Testis (tissue), 3 donors: Measurements from ENCODE around the gene SMTNL2. TPM values are rescaled to one million over a fixed set of nuclear protein-coding genes. Genes with fewer than 3 reads are reported as not detected.
"Not testable (repeated sequence)": the region's sequence is repeated elsewhere in the genome, so short reads cannot be mapped to it uniquely, and the experiment has no call there.

ENCODE experiments used
- DNase-seq: peaks from one replicate; pipeline ENCODE4 v3.0.0-alpha.2; 2019
- H3K27ac ChIP-seq, 2 donors: fragments of 200-600 bp; sonication (generic); one replicate each; pipeline ENCODE4 v1.5.1; 2019
- H3K27me3 ChIP-seq: fragments of 200-600 bp; sonication (generic); one replicate; pipeline ENCODE4 v1.5.1; 2019
- H3K36me3 ChIP-seq: fragments of 200-600 bp; sonication (generic); one replicate; pipeline ENCODE4 v1.5.1; 2017; ENCODE audit warnings: low read depth; ENCODE audit errors: missing control alignments
- H3K4me1 ChIP-seq: fragments of 200-600 bp; sonication (generic); one replicate; pipeline ENCODE4 v1.5.1; 2019
- H3K4me3 ChIP-seq, 2 donors: fragments of 200-600 bp; sonication (generic); one replicate each; pipeline ENCODE4 v1.5.1; 2017 to 2019
- H3K9me3 ChIP-seq: fragments of 200-600 bp; sonication (generic); one replicate; pipeline ENCODE4 v1.5.1; 2017
- CTCF ChIP-seq, 3 experiments: fragments of 450-650 bp in 2 of 3; fragments of 200-600 bp in 1 of 3; sonication (generic) in 1 of 3; IDR thresholded peaks; one replicate each; pipeline ENCODE4 v1.5.1; 2016 to 2019; ENCODE audit warnings: antibody characterized with exemption in 3 of 3, mild to moderate bottlenecking in 2 of 3, moderate library complexity in 1 of 3
- POLR2A ChIP-seq: fragments of 450-650 bp; IDR thresholded peaks from one replicate; pipeline ENCODE4 v1.6.1; 2017; ENCODE audit warnings: antibody characterized with exemption, mild to moderate bottlenecking, moderate library complexity
- WGBS, 2 donors: methylation state at CpG; one replicate each; pipeline ENCODE4 v1.1.5; 2018; 5-methylcytosine and 5-hydroxymethylcytosine counted together
- intact Hi-C: fragments of 100-400 bp; cut with DNase I; formaldehyde crosslinking; loops from one replicate; pipeline ENCODE4 v1.15.1; 2023; ENCODE audit warnings: low total_unique reads
- polyA plus RNA-seq: library from polyadenylated mRNA; stranded (reverse); fragments of 350-450 nt; fragmentation: Illumina TruSeq; extraction: RNeasy Lipid Tissue Mini Kit (QIAGEN cat#74804); gene quantifications from one replicate; pipeline ENCODE4 v1.2.3, GENCODE V29; 2014; ENCODE audit warnings: low read depth, low replicate concordance; ENCODE audit not compliant: insufficient read depth
- total RNA-seq, 2 donors: library from RNA; depleted of rRNA; stranded (reverse); fragments of >200 nt; gene quantifications; one replicate each; pipeline ENCODE4 v1.2.3, GENCODE V29; 2016

Gene SMTNL2
- total and polyA plus RNA-seq, 3 donors from 2014 or later, result 2.6 to 6.9 (median 4.3) TPM

GRCh38 chr17:4588898-4589625 is 4.7 kb downstream of the SMTNL2 start:
- H3K27ac ChIP-seq, result no peak overlapping the region
- H3K9me3 ChIP-seq, result no peaks in the 10 kb centered on the region
- peaks cover 2% of the 10 kb centered on the region for H3K4me1 ChIP-seq

GRCh38 chr17:4590042-4590441 is 5.7 kb downstream of the SMTNL2 start:
- intact Hi-C loops, H3K27ac ChIP-seq, H3K9me3 ChIP-seq, H3K36me3 ChIP-seq, H3K4me1 ChIP-seq, DNase-seq, H3K27me3 ChIP-seq, H3K4me3 ChIP-seq: not testable (repeated sequence)
- 52 to 64% methylated on average over 11 of the region's 11 CpGs for WGBS, 2 donors

More at GRCh38 chr17:4588898-4589625, 4.7 kb downstream of the SMTNL2 start:
- Histone ChIP-seq H3K27me3 (no peaks in the 10 kb centered on the region), H3K36me3 (no peaks in the 10 kb centered on the region), H3K4me3 (no peak overlapping the region)
- WGBS, 2 donors, result 89 to 90% methylated on average over 11 to 22 of the region's 22 CpGs
- intact Hi-C loops, result no loop called here
- TF ChIP-seq CTCF (IDR thresholded peaks at IDR 0.05) (no peak), POLR2A (no peak)
- no peak for DNase-seq

- no peaks in the 10 kb centered on the region for H3K4me1 ChIP-seq
- TF ChIP-seq CTCF (IDR thresholded peaks at IDR 0.05) (no peak), POLR2A (no peak)
- no peaks in the 10 kb centered on the region for H3K27me3 ChIP-seq
- 75 to 82% methylated on average over 3 to 10 of the region's 10 CpGs for WGBS, 2 donors
- no peak overlapping the region for H3K27ac ChIP-seq
- H3K9me3 ChIP-seq, result no peaks in the 10 kb centered on the region
- no peaks in the 10 kb centered on the region for H3K36me3 ChIP-seq
- no peak for DNase-seq
- intact Hi-C loops, result no loop called here
- H3K4me3 ChIP-seq, result no peak overlapping the region
Measured at GRCh38 chr17:4590981-4591453, 6.7 kb downstream of the SMTNL2 start.

- Histone ChIP-seq H3K36me3 (no peaks in the 10 kb centered on the region), H3K4me1 (no peaks in the 10 kb centered on the region), H3K27ac (no peak overlapping the region), H3K9me3 (no peaks in the 10 kb centered on the region), H3K4me3 (no peak overlapping the region), H3K27me3 (no peaks in the 10 kb centered on the region)
- no peak for DNase-seq
- no peak for TF ChIP-seq POLR2A
- TF ChIP-seq CTCF (IDR thresholded peaks at IDR 0.05), result no peak
- 68 to 86% methylated on average over 4 to 12 of the region's 12 CpGs for WGBS, 2 donors
- intact Hi-C loops, result no loop called here
Measured at GRCh38 chr17:4591529-4591928, 7.2 kb downstream of the SMTNL2 start.

GRCh38 chr17:4592240-4593005 is 8.1 kb downstream of the SMTNL2 start:
- H3K4me1 ChIP-seq, result no peaks in the 10 kb centered on the region
- 94% methylated on average over 9 to 11 of the region's 11 CpGs for WGBS, 2 donors
- TF ChIP-seq CTCF (IDR thresholded peaks at IDR 0.05), result no peak
- no peak for TF ChIP-seq POLR2A

More at GRCh38 chr17:4592240-4593005, 8.1 kb downstream of the SMTNL2 start:
- DNase-seq, result no peak
- Histone ChIP-seq H3K27me3 (no peaks in the 10 kb centered on the region), H3K9me3 (no peaks in the 10 kb centered on the region), H3K4me3 (no peak overlapping the region), H3K27ac (no peak overlapping the region), H3K36me3 (no peaks in the 10 kb centered on the region)
- intact Hi-C loops, result no loop called here
